HG03520 (cell line): Measurements from ENCODE around the gene GDA.

ENCODE experiments used
- ATAC-seq: cut with Tn5 transposase; IDR thresholded peaks from one replicate; pipeline ENCODE4 v1.9.1; 2021; ENCODE audit warnings: mild to moderate bottlenecking, moderate library complexity; ENCODE audit not compliant: unreplicated experiment

The GDA gene

DNA sequence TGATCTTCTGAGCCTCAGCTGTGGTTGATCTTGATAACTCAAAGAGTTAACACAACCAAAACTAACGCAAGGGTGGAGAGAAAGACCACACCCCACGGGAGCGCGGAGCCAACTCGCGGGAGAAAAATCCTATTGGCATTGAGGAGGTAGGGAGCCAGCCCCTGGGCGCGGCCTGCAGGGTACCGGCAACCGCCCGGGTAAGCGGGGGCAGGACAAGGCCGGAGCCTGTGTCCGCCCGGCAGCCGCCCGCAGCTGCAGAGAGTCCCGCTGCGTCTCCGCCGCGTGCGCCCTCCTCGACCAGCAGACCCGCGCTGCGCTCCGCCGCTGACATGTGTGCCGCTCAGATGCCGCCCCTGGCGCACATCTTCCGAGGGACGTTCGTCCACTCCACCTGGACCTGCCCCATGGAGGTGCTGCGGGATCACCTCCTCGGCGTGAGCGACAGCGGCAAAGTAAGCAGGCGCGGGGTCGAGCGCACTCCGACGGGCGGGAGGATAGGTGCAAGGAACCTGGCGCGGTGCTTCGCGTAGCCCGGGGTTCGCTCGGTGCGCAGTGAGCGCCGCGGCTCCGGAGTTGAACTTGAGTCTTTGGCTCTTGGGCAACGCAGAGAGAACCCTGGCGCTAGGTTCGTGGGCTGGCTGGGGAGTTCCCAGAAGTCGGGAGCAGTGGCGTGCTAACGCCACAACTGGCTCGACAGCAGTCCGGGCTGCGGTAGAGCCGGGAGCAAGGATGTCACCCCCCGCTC is at the start of gene GDA:
TSS of gene GDA (plus strand) at position 210 of the 745 bp plus-strand sequence. CDS start at position 330, 120 bp downstream.
- ATAC-seq = peak; percentile 42

DNA sequence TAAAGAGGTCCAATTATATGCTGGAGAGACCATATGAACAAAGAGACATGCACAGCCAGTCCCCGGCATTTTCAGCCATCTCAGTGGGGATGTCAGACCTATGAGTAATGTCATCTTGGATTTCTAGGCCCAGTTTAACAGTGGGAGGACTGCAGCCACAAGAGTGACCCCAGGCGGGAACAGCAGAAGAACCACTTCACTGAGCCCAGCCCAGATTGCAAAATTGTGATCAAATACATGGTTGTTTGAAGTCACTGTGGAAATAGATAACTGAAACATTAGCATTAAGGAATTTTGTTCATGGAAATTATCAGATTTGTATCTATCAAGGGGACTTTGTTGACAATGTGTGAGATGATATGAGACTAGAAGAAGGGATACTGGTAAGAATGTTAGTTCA is 46.7 kb upstream of the GDA start:
- ATAC-seq = no peak

DNA sequence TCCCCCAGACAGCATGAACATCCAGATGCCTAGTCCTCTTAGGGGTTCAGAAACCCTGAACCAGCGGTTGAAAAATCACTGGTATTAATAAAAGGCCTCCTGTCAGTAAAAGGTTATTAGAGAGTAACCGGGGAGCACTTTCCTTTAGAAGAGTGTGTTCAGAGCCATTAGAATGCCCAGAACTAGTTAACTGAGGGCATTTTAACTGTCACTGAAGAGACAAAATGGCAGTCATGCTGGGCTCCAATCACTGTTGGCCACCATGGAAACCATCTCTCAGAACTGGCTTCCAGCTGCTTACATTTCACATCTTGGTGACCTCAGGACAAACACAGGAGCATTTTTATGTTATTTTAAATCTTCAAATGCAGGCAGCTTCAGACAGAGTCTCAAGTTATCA is 36.2 kb upstream of the GDA start:
- no peak for ATAC-seq

DNA sequence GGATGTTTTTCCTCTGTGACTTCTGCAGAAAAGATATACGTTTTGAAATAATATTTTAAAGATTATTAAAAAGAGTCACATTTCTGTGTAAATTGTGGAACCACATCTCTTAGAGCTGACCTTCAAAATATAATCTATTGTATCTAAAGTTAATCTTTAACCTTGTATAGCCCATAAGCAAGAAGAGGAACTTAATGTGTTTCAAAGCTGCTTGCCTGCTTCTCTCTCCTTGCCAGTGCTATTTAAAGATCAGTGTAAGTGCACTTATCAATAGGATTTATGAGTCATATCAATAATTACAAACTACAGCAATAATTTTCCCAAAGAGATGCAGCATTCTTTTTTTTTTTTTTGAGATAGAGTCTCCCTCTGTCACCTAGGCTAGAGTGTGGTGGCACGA is 29.4 kb upstream of the GDA start:
- peak; percentile 85 for ATAC-seq

DNA sequence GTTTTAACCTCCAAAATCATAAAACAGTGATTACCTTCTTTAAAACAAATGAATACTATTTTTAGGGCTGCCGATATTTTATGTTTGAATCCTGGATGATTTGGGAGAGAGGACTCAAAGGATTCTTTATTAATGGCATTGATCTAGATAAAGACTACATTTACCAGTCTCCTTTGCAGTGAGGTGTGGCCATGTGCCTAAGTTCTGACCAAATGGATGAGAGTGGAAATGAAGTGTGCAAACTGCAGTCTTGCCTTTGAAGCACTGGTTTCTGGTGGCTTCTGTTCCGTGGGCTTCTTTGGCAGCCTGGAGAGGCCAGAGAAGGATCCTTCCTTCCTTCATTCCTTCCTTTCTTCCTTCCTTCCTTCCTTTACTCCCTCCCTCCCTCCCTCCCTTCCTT is 24.3 kb upstream of the GDA start:
- no peak for ATAC-seq

DNA sequence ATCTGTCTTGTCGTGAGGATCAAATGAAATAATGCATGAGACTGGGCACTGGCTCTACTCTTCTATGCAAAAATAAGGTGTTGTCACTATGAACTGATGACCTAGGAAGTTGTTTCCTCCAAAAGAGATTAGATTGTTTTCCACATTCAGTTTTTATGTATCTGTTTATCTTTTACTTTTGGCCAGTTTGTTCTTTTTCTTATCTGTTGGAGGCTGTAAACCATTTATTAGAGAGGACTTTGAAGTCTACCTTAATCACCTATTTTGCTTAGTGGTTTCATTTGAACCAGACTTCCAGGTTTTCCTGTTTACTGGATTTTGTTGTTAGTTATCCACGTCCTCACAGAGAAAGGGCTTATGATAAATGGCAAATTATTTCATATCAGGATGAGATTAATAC is 21.5 kb upstream of the GDA start:
- ATAC-seq = no peak

DNA sequence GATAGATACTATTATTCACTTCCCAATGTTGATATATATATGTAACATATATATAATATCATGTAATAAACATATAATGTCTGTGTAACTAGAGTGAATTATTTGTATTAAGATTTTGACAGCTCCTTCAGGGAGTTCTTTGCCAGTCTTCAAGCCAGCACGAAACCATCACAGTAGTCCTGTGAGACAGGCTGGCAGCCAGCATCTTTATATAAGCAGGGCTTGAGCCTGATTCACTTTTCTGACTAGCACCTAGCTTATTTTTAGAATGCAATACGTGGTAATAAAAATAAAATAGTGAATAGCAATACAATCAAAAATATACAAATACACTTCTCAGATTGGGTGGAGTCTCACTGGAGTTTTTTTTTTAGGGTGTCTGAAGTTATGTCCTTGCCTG is 20.7 kb upstream of the GDA start:
- no peak for ATAC-seq

DNA sequence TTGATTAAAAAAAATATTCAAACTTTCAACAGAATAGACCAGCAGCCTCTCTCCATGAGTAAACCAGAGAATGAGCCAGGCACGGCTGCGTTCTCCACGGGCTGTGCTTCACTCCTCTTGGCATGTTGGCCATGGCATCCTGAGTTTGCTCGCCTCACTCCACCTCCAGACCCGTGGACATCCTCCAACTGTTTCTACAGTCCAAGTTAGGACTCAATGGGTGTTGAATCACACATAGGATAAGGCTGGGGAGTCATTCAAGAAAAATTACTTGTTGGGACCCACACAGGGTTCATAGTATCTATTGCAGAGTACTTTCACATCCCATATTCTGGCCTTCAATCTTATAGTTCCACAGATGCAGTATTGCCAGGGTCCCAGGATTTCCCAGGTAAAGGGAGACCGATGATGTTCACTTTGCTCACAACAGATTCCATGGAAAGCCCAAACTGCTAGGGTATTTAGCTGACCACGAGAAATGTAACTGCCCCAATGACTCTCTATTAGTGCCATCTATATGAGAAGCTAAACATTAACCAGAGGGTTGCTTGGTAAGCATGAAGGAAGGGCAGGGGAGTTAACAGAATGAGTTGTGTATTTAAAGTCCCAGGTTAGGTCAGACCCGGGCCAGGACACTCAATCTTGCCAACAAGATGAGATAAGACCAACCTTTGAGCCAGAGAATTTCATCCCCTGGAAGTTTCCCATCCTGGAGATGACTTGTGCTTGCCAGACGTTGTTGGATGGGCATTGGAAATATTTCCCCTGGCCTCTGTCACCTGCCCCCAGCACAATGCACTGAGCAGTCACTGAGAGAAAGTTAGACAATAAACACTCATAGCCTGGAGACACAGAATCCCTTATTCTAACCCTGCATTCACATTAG is 19.7 kb upstream of the GDA start:
- no peak for ATAC-seq

DNA sequence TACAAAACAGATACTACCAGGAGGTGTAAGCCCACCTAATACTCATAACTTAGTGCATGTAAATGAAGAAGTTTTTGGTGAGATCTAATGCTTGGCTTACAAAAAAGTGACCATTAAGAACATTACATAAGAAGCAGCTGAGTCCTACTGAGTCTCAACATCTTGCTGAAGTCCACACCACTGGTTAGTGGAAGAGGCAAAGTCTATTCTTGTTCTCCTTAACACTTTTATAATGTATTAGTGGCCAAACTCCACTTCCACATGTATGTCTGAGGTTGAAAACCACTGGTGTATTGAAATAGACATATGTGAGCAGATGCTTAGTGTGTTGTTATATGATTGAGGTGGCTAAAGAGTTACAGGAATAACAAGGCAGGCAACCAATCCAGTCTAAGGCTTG is 18.9 kb upstream of the GDA start:
- ATAC-seq = no peak

DNA sequence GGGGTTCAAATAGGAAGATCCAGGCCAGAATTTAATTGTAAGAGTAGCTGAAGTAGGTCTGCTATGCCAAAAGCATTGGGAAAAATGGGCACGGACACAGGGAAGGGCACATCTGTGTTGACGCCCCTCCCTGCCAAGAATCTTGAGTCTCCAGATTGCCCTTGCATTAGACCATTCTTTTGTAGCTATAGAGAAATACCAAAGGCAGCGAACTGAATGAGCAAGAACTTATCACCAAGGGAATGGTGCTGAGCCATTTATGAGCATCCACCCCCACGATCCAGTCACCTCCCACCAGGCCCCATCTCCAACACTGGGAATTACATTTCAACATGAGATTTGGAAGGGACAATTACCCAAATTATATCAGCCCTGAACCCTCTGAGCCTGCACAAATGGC is 18.0 kb upstream of the GDA start:
- no peak for ATAC-seq

DNA sequence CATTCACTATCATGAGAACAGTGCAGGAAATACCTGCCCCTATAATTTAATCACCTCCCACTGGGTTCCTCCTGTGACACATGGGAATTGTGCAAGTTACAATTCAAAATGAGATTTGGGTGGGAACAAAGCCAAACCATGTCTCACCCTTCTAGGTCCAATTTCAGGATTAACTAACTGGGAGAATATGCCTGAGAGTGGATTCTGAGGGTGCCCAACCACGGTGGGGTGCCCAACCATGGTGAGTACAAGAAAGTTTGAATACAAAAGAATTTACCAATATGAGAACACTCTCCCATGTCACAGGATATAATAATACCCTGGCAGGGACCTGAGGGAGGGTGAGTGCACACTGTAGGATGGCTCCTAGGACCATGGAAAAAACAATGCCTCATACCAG is 17.2 kb upstream of the GDA start:
- no peak for ATAC-seq

DNA sequence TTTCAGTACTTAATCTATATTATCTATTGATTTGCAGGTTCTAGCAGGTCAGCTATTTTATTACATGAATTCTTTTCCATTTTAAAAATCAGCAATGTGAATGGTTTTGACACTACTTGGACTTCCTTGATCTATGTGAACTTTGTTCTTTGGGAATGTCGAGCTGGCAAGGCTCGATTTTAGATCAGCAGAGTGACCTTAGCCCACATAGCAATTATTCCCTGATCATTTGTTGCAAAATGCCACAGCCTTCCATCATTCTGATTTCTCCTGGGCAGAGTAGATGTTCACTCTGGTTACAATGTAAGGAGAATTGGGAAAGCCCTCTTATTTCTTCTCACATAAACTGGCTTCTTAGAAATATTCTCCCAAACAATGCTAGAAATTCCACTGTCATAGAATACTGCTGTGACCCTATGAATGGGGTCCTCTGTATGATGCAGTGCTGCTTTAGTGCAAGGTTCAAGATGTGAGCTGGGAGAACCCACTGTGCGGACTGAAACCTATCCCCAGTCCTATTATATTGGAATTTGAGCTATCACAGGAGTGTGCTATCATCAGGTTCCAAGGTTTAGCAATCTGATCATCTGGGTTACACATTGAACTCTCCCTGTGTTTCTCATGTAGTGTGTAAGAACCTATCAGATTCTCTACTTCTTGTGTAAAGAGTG is 15.7 kb upstream of the GDA start:
- no peak for ATAC-seq

DNA sequence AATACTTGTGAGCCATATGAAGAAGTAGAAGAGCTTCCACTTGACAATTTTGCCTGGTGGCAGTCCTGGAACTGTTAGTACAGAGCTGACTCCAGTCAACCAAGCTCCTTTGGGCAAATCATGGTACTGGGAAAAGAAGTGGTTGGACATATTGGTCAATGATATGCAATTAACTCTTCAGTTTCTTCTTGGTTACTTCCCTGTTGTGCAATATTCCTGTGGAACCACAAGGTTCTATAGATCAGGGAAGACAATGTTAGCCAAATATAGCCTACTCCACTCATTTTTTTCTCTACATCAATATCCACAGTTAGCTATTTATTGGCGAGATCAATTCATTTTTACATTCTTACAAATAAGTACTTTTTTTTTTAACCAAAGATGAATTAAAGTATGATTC is 14.4 kb upstream of the GDA start:
- no peak for ATAC-seq

DNA sequence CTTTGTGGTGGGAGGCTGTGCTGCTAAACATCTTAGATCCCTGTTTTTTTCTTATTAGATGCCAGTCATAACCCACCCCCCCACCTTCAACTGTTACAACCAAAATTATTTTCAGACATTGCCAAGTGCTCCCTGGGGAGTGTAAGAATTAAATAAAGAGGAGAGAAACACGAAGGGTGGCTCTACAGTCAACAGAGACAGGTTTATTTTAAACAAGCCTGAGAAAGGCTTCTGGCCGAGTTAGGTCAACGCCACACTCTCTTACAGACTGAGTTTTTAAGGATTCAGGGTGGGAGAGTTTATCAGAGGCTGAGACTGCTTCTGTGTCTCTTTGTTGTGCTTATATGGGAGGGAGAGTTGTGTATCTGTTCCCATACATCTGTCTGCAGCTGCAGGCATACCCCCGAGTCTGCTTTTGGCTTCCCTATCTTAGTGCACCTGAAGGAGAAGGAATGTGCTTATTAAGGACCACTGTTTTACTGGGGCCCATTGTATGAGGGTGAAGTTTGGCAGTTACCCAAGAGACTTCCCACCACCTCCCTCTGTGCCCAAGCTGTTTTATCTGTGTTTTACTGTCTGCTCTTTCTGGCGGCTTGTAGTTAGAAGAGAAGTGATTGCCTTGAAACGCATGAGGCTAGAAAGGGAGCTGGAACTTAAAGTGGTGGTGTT is 11.4 kb upstream of the GDA start:
- ATAC-seq = no peak

DNA sequence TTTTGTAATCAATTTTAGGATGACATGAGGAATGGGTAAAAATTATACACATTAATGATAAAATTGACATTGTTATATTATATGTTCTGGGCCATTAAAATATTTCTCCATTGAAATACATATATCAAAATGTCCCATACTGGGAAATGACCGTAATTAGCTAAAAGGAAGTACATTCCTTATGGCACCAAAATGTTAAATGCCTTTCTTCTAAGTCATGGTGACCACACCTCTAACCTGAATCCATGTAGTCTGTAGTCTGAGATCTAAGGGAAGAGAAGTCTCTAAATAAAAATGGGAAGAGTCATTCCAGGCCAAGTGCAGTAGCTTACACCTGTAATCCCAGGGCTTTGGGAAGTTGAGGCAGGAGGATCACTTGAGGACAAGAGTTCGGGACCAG is 10.0 kb upstream of the GDA start:
- ATAC-seq = no peak

DNA sequence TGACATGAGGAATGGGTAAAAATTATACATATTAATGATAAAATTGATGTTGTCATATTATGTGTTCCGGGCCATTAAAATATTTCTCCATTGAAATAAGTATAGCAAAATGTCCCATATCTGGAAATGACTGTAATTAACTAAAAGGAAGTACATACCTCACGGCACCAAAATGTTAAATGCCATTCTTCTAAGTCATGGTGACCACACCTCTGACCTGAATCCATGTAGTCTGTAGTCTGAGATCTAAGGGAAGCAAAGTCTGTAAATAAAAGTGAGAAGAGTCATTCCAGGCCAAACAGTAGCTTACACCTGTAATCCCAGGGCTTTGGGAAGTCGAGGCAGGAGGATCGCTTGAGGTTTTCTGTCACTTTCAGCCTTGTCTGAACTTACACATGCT is 8.7 kb upstream of the GDA start:
- no peak for ATAC-seq

DNA sequence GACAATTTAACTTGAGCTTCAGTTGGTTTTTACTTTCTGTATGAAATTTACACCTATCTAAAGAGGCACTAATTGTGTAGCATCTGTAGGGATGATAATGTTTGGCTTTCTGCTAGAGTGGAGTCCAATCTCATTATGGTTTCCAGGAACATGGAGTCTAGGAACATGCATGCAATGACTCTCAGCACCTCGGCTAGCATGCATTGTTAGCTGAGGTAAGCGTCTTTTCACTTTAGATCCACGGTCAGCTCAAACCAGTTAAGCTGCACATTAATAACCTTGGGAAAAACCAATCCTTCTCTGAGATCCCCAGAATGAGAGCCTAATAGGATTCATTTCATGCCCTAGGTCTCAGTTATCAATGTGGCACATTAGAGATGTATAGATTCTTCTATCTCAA is 7.8 kb upstream of the GDA start:
- no peak for ATAC-seq

DNA sequence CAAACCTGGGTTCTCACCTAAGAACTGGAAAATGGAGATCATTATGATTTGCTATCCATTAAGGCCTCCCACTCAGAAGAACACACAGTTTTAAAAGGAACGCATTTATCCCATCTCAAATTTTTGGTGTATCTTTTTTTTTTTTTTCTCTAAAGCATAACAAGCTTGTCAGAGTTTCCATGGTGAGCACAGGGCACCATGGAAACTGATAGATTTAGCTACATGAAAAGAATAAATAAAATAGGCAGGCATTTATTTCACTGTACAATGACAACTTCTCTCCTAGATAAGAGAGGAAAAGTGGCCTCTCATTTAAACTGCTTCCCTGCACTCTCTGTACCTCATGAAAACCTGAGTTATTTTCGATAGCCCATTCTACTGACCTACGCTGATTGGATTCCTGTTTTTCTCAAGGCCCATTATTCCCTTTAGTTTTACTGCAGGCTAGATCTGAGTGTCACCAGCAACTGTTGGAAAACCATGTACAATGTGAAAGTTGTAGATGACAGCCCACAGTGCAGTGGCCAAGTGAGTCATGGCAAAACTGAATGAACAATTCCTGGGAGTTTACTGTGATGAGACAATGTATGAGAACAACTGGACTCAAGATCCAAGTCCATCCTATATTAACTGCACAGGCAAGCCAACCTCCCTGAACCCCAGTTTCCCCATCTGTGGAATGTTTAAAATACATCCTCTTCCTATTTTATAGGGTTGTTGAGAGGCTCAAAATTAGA is 4.3 kb upstream of the GDA start:
- ATAC-seq = no peak

DNA sequence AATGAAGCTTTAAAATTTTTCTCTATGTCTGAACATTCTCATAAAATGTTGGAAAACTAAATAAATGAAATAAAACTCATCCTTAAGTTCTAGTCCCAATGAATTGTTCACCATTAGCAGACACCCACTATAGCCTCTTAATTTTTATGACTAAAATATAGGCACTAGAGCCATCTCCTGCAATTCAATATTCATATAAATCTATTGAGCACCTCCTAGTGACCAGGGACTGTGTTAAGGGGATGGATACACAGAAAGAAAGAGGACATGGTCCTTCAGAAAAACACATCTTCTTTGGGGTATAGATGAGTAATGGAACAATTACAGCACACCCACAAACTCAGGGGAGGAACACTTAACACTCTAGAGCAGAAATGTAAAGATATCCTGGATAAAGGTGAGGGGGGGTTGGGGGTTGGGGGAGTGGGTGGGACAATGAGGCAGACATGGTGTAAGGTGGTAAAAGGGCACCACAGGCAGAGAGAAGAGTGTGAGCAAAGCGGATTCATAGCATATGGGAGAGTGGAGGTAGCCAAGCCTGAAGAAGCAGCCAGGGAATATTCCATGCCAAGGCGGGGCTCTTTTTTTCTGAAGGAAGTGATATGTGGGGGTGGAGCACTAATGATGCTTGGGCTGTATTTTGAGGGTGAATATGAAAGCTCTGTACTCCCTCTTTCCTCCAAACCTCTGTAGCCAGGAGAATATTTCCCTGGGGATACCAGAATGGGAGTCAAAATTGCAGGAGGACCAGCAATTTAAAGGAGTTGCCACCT is 3.3 kb upstream of the GDA start:
- ATAC-seq = no peak

DNA sequence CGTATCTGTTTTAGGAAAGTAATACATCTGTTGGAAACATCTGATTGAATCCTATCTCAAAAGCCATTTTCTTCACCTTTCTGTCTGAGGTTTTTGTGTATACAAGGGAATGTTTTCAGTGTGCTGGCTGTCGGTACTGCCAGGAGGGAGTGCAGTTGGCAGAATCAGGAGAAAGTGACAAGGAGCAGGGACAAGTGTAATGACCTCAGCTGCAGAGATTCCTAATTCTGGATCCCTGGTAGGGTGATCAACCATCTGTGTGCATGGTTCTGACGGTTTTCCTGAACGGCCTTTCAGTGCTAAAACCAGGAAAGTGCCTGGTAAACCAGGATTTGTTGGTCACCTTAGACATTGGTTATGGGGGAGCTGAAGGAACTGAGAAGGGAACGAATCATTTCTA is 1.6 kb upstream of the GDA start:
- ATAC-seq = no peak
